IPS-20b (cell line): Measurements from ENCODE around the gene B9D2.

Experiments used
- H3K27ac ChIP-seq: one replicate; pipeline ENCODE4 v1.5.1; 2013; ENCODE audit warnings: low read length
- H3K27me3 ChIP-seq: 2 replicates; pipeline ENCODE4 v1.6.1; 2013; ENCODE audit warnings: mild to moderate bottlenecking, low read length, inconsistent platforms; ENCODE audit not compliant: insufficient read depth
- H3K36me3 ChIP-seq: 2 replicates; pipeline ENCODE4 v1.6.1; 2013; ENCODE audit warnings: low read depth, mild to moderate bottlenecking, inconsistent platforms, low read length, moderate library complexity; ENCODE audit not compliant: insufficient read depth
- H3K4me1 ChIP-seq: 2 replicates; pipeline ENCODE4 v1.6.1; 2013; ENCODE audit warnings: mild to moderate bottlenecking, control low read depth, inconsistent platforms, low read length, moderate library complexity; ENCODE audit not compliant: insufficient read depth
- H3K4me3 ChIP-seq: 2 replicates; pipeline ENCODE4 v1.5.1; 2013; ENCODE audit warnings: mild to moderate bottlenecking, low read length, inconsistent platforms
- H3K9ac ChIP-seq: 2 replicates; pipeline ENCODE4 v1.6.1; 2013; ENCODE audit warnings: low read depth, mild to moderate bottlenecking, inconsistent platforms, low read length, moderate library complexity
- H3K9me3 ChIP-seq: 2 replicates; pipeline ENCODE4 v1.6.1; 2013; ENCODE audit warnings: mild to moderate bottlenecking, low read depth, low read length, inconsistent platforms; ENCODE audit not compliant: insufficient read depth

Gene B9D2

DNA sequence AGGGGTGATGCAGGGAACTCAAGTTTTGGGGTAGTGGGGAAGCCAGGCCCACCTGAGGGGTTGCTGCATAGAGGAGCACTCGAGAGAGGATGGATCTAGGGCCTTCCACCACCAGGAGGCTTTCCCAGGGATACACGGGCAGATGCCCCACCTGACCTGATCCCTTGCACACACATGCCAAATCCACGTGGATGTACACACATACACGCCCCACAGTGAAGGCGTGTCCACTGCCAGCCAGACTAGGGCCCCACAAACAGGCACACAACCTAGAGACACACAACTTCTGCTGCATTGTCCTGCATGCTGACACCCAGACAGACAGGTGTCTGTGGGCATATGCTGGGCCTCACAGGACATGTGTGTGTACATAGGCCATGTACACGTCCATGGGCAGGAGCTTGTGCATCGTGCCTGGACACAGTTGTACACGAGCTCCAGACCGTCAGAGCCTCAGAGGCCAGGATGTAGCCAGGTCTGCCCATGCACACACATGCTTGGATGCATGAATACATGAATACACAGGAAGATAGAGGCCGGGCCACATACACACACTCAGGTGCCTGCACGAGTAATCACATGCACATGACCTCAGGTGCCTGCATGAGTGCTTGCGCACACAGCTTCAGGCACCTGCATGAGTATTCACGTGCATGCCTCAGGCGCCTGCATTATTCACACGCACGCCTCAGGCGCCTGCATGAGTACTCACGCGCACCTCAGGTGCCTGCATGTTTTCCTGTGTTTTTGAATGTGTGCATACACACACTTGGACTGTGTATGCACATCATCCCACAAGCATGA lies 45.1 kb downstream of the B9D2 start:
- H3K4me1 ChIP-seq, result peaks cover 14% of the 10 kb centered on the region
- peaks cover 43% of the 10 kb centered on the region for H3K36me3 ChIP-seq
- no peak overlapping the region for H3K9ac ChIP-seq
- H3K9me3 ChIP-seq, result no peaks in the 10 kb centered on the region
- no peak overlapping the region for H3K27ac ChIP-seq
- H3K4me3 ChIP-seq, result no peak overlapping the region
- H3K27me3 ChIP-seq, result no peaks in the 10 kb centered on the region

DNA sequence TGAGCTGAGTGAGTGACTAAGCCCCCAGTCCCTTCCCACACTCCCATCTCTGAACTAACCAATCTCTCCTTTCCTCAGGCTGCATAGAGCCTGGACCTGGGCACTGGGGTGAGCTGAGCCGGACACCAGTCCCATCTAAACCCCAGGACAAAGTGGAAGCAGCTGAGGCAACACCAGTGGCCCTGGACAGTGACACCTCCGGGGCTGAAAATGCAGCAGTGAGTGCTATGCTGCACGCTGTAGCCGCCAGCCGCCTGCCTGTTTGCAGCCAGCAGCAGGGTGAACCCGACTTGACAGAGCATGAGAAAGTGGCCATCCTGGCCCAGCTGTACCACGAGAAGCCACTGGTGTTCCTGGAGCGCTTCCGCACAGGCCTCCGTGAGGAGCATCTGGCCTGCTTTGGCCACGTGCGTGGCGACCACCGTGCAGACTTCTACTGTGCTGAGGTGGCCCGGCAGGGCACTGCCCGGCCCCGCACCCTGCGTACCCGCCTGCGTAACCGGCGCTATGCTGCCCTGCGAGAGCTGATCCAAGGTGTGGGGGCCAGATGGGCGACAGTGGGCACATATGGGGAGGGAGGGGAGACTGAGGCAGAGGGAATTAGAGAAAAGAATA lies 47.5 kb downstream of the B9D2 start:
- Histone ChIP-seq H3K27me3 (no peaks in the 10 kb centered on the region), H3K9me3 (no peaks in the 10 kb centered on the region), H3K36me3 (peaks cover 58% of the 10 kb centered on the region), H3K4me3 (no peak overlapping the region), H3K4me1 (0 out of 2 replicates have a peak, but pooled peaks cover 3% of the 10 kb centered on the region), H3K27ac (no peak overlapping the region), H3K9ac (no peak overlapping the region)

DNA sequence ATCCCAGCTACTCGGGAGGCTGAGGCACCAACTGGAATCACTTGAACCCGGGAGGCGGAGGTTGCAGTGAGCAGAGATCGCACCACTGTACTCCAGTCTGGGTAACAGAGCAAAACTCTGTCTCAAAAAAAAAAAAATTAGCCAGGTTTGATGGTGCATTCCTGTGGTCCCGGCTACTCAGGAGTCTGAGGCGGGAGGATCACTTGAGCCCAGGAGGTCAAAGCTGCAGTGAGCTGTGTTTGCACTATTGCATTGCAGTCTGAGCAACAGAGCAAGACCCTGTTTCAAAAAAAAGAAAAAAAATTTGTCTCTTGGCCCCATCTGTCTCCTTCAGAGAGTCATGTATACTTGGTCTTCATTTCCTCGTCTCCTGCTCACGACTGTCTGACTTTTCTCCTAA lies 52.3 kb downstream of the B9D2 start:
- H3K4me3 ChIP-seq, result no peak overlapping the region
- H3K4me1 ChIP-seq, result peaks cover 12% of the 10 kb centered on the region
- no peaks in the 10 kb centered on the region for H3K27me3 ChIP-seq
- H3K36me3 ChIP-seq, result peaks cover 39% of the 10 kb centered on the region
- H3K9me3 ChIP-seq, result no peaks in the 10 kb centered on the region
- H3K27ac ChIP-seq, result no peak overlapping the region
- H3K9ac ChIP-seq, result no peak overlapping the region

DNA sequence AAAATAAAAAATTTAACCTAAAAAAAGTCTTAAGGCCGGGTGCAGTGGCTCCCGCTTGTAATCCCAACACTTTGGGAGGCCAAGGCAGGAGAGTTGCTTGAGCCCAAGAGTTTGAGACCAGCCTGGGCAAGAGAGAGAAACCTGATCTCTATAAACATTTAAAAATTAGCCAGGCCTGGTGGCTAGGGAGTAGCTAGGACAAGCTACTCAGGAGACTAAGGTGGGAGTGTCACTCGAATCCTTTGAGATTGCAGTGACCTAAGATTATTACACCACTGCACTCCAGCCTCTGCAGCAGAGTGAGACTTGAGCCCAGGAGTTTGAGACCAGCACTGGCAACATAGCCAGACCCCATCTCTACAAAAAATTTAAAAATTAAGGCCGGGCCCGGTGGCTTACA lies 52.9 kb downstream of the B9D2 start:
- H3K9ac ChIP-seq, result peak overlapping the region; percentile 88
- H3K9me3 ChIP-seq, result no peaks in the 10 kb centered on the region
- H3K4me3 ChIP-seq, result peak overlapping the region; percentile 85
- H3K4me1 ChIP-seq, result peaks cover 12% of the 10 kb centered on the region
- H3K27ac ChIP-seq, result no peak overlapping the region
- H3K36me3 ChIP-seq, result peaks cover 39% of the 10 kb centered on the region
- no peaks in the 10 kb centered on the region for H3K27me3 ChIP-seq

DNA sequence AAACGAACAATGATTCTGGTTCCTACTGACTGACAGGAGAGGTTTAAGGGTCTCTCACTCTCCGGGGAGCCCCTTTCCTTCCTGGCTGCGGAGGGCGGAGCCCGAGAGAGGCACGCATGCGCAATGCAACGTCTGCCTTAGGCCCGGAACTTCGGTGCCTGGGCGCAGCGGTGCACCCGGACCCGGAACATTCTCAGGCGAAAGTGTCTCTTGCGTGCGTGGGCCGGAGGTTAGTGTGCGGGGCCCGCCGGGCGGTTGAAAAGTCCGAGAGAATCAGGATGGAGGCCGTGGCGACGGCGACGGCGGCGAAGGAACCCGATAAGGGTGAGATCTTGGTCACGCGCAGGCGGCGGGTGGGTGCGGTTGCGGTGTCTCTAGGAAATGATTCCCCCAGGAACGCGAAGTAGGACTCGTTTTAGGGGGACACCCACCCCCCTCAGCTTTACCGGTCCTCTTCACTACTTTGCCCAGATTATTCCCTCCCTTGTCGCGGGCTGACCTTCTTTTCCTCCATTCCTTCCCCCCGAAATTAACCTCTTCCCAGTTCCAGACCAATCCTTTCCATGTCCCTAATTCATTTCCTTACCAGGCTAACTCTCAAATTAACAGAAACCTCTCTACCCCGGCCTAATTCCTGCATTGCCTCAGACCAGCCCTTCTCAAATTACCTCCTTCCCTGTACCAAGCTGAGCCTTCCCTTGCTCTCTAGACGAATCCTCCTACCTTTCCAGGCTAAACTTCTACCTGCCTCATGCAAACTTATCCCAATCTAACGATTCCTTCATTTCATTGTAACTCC lies 53.7 kb downstream of the B9D2 start, which contains the start of gene CCDC97:
CCDC97 (plus strand) TSS at position 140 of the 799 bp plus-strand sequence; CDS start at position 279, 139 bp downstream.
- H3K4me3 ChIP-seq, result peak within 1 kb of the TSS; percentile 85
- peaks cover 44% of the 10 kb centered on the region for H3K36me3 ChIP-seq
- H3K9me3 ChIP-seq, result no peaks in the 10 kb centered on the region
- H3K27ac ChIP-seq, result peak within 1 kb of the TSS; percentile 95
- H3K27me3 ChIP-seq, result no peaks in the 10 kb centered on the region
- H3K9ac ChIP-seq, result peak within 1 kb of the TSS; percentile 88
- peaks cover 12% of the 10 kb centered on the region for H3K4me1 ChIP-seq

DNA sequence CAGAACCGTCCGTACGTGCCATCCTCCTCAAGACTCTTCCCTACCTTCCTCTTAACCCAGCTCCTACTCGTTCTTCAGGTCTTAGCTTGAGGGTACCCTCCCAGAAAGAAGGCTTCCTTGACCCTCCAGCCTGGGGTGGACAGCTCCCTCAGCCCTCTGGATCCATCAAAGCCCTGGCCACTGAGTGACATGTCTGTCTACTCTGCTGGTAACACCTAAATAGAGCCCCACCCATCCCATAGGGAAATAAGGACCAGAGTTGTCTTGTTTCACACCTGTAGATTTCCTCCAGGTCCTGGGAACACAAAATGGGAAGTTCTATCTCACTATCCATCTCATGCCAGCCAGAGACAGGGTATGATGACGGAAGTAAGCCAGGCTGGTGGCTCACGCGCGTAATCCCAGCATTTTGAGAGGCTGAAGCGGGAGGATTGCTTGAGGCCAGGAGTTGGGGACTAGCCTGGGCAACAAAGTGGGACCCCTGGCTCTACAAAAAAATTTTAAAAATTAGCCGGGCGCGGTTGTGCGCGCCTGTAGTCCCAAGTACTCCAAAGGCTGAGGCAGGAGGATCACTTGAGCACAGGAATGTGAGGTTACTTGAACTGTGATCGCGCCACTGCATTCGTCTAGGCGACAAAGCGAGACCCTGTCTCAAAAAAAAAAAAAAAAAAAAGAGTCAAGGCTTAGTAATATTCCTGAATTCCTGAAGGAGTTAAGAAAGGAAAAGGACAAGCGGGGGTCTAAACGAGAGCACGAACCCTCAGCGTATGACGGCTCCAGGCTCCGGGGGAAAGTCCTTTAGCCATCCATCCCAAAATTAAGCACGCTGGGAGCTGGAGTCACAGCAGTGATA lies 54.5 kb downstream of the B9D2 start:
- peak overlapping the region; percentile 85 for H3K4me3 ChIP-seq
- no peak overlapping the region for H3K27ac ChIP-seq
- peaks cover 52% of the 10 kb centered on the region for H3K36me3 ChIP-seq
- H3K27me3 ChIP-seq, result no peaks in the 10 kb centered on the region
- H3K9ac ChIP-seq, result peak overlapping the region; percentile 88; the same call in 1 of the 2 replicates
- H3K9me3 ChIP-seq, result no peaks in the 10 kb centered on the region
- peaks cover 12% of the 10 kb centered on the region for H3K4me1 ChIP-seq

DNA sequence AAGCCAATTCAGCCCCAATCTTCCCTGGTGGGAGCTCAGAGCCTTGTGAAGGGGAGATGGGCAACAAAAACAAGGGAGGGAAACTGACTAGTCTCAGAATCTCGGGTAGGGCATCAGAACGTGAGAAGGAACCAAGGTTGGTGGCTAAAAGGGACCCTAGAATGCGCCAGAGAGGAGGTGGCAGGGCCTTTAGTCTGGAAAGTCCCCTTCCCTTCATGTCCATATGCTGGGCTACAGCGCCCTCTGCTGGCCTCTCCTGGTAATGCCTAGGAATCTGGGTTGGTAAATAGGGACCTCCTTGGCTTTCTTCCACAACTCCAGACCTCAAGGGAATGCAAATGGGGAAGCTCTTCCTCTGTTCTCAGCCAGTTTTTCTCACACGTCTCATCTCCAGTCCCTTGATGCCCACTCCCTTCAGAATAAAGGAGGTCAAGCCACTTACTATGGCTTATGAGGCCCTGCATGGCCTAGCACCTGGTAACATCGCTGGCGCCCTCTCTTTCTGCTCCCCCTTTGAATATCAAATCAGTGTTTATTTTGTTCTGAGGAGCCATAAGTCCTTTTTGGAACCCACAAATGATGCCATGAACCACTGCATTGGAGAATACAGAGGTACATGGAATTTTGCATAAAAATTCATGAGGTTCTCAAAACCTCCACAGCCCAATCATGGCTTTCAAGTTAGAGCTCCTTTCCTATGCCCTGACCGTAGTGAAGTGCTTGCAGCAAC lies 55.3 kb downstream of the B9D2 start:
- Histone ChIP-seq H3K9ac (peak overlapping the region; percentile 36; the same call in 1 of the 2 replicates), H3K36me3 (peaks cover 60% of the 10 kb centered on the region), H3K4me3 (0 out of 2 replicates have a peak overlapping the region, but pooled peaks have one; percentile 85), H3K4me1 (peaks cover 12% of the 10 kb centered on the region), H3K27me3 (no peaks in the 10 kb centered on the region), H3K9me3 (no peaks in the 10 kb centered on the region), H3K27ac (peak overlapping the region; percentile 4)

DNA sequence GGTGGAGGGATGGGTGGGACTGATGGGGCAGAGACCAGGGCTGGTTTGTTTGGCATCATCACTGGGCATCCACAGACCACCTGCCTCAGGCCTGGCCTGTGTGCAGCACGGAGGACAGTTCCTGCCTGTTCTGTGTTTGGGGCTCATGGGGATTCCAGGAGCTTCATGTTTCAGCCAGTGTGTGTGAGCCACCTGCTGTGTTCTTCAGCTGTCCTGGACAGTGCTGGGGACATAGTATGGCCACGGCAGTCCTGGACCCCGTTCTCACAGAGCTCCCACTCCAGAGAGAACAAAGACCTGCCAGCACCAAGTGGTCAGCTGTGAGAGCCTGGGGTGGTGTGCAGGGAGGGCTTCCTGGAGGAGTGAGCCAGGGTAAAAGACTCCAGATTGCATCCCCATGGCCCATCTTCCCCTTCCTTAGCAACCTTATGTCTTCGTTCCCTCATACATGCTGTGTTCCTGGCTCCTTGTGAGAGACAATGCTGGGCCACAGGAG lies 55.9 kb downstream of the B9D2 start:
- H3K9me3 ChIP-seq, result no peaks in the 10 kb centered on the region
- peaks cover 12% of the 10 kb centered on the region for H3K4me1 ChIP-seq
- no peaks in the 10 kb centered on the region for H3K27me3 ChIP-seq
- peak overlapping the region; percentile 36; the same call in 1 of the 2 replicates for H3K9ac ChIP-seq
- peaks cover 61% of the 10 kb centered on the region for H3K36me3 ChIP-seq
- H3K27ac ChIP-seq, result peak overlapping the region; percentile 4
- H3K4me3 ChIP-seq, result no peak overlapping the region

DNA sequence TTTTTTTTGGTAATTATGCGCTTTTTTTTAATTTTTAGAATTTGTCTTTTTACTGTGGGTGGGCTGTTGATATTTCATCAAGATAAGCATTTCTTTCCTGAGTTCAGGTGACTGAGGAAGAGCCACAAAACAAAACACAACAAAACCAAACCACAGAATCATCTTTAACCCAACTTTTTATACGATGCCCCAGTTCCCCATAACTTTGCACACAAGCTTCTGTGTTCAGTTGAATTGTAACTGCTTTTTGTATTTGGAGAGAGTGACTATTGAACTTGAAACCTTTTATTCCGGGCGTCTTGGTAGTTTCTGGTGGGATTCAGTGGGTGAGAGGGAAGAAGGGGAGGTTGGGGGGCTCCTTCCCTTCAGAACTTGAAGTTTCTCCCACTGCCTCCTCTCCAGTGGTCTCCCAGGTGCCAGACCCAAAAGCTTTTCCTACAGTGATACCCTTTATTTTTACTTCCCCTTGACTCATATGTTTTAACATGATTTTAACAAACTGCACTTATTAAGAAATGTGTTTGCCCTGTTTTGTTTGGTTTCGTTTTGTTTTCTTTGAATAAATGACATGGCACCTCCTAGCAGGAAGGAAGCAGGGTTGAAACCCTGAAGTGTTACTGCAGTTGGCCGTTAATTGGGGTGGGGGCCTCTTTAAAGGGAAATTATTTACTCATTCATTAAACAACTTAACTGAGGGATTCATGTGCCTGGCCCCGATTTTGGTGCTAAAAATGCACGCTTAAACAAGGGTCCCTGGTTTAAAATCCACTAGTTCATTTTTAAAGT lies 56.7 kb downstream of the B9D2 start:
- Histone ChIP-seq H3K4me3 (no peak overlapping the region), H3K4me1 (peaks cover 12% of the 10 kb centered on the region), H3K27ac (no peak overlapping the region), H3K27me3 (no peaks in the 10 kb centered on the region), H3K36me3 (peaks cover 61% of the 10 kb centered on the region), H3K9ac (no peak overlapping the region), H3K9me3 (no peaks in the 10 kb centered on the region)
